ENCODE data around the gene CCDC148.

The CCDC148 gene

GRCh38 chr2:158488442-158489216 is 32.1 kb upstream of the CCDC148 start:
- H2AFZ ChIP-seq (ENCODE audit: low read depth, low read length, severe bottlenecking) = no peak overlapping the region
- H3K9me3 ChIP-seq (ENCODE audit: insufficient read depth, low read length) = no peaks in the 10 kb centered on the region
- H3K79me2 ChIP-seq (ENCODE audit: insufficient read depth, low read length) = no peaks in the 10 kb centered on the region
- TF ChIP-seq EZH2phosphoT487 (conservative IDR thresholded peaks at IDR 0.05; ENCODE audit: low read length) (no peak), CTCF (IDR thresholded peaks at IDR 0.05; ENCODE audit: insufficient read depth, low read length, poor library complexity, severe bottlenecking) (no peak)
- no peak overlapping the region for H3K9ac ChIP-seq (ENCODE audit: low read length)
- no peaks in the 10 kb centered on the region for H4K20me1 ChIP-seq (ENCODE audit: low read depth, low read length)
- H3K27me3 ChIP-seq (ENCODE audit: low read length) = no peaks in the 10 kb centered on the region
- H3F3A ChIP-seq (ENCODE audit: insufficient read depth) = no peaks in the 10 kb centered on the region
- H3K36me3 ChIP-seq (ENCODE audit: low read length) = no peaks in the 10 kb centered on the region
- H3K4me3 ChIP-seq (ENCODE audit: insufficient read depth, low read length, poor library complexity, severe bottlenecking) = no peak overlapping the region
- no peaks in the 10 kb centered on the region for H3K9me2 ChIP-seq (replicated peaks; ENCODE audit: insufficient read depth, low read length)
- H3K4me2 ChIP-seq (ENCODE audit: low read depth, low read length, poor library complexity, severe bottlenecking) = no peak overlapping the region
- H3K27ac ChIP-seq (ENCODE audit: low read depth, low read length) = no peak overlapping the region

DNA sequence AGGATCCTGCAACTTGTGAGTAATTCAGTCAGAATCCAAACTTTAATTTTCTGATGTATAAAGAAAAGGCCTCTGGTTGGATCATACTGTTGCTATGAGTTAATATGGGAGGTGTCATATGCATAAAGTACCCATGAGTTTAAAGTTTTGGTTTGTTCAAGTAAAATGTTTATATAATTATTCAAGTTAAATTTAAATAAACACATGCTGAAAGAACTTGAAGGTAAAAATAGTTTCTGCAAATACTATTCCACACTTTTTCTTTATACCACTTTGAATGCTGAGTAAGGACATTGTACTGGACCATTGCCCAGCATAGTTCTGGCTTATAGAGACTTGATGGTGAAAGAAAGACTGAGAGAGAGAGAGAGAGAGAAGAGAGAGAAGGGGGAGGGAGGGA is 30.9 kb upstream of the CCDC148 start:
- H3K9me3 ChIP-seq (ENCODE audit: insufficient read depth, low read length) = no peaks in the 10 kb centered on the region
- H2AFZ ChIP-seq (ENCODE audit: low read depth, low read length, severe bottlenecking) = no peak overlapping the region
- H4K20me1 ChIP-seq (ENCODE audit: low read depth, low read length) = no peaks in the 10 kb centered on the region
- H3K9ac ChIP-seq (ENCODE audit: low read length) = no peak overlapping the region
- H3K36me3 ChIP-seq (ENCODE audit: low read length) = no peaks in the 10 kb centered on the region
- H3K27ac ChIP-seq (ENCODE audit: low read depth, low read length) = no peak overlapping the region
- no peak overlapping the region for H3K4me3 ChIP-seq (ENCODE audit: insufficient read depth, low read length, poor library complexity, severe bottlenecking)
- TF ChIP-seq CTCF (IDR thresholded peaks at IDR 0.05; ENCODE audit: insufficient read depth, low read length, poor library complexity, severe bottlenecking) (no peak), EZH2phosphoT487 (conservative IDR thresholded peaks at IDR 0.05; ENCODE audit: low read length) (no peak)
- no peaks in the 10 kb centered on the region for H3F3A ChIP-seq (ENCODE audit: insufficient read depth)
- no peak overlapping the region for H3K4me2 ChIP-seq (ENCODE audit: low read depth, low read length, poor library complexity, severe bottlenecking)
- no peaks in the 10 kb centered on the region for H3K27me3 ChIP-seq (ENCODE audit: low read length)
- no peaks in the 10 kb centered on the region for H3K9me2 ChIP-seq (replicated peaks; ENCODE audit: insufficient read depth, low read length)
- no peaks in the 10 kb centered on the region for H3K79me2 ChIP-seq (ENCODE audit: insufficient read depth, low read length)

- Histone ChIP-seq H3K36me3 (ENCODE audit: low read length) (no peaks in the 10 kb centered on the region), H3K9me3 (ENCODE audit: insufficient read depth, low read length) (no peaks in the 10 kb centered on the region), H3K9me2 (replicated peaks; ENCODE audit: insufficient read depth, low read length) (no peaks in the 10 kb centered on the region), H3F3A (ENCODE audit: insufficient read depth) (no peaks in the 10 kb centered on the region), H3K27ac (ENCODE audit: low read depth, low read length) (no peak overlapping the region), H2AFZ (ENCODE audit: low read depth, low read length, severe bottlenecking) (no peak overlapping the region), H3K9ac (ENCODE audit: low read length) (no peak overlapping the region), H3K4me2 (ENCODE audit: low read depth, low read length, poor library complexity, severe bottlenecking) (no peak overlapping the region), H3K4me3 (ENCODE audit: insufficient read depth, low read length, poor library complexity, severe bottlenecking) (no peak overlapping the region), H3K79me2 (ENCODE audit: insufficient read depth, low read length) (no peaks in the 10 kb centered on the region), H4K20me1 (ENCODE audit: low read depth, low read length) (no peaks in the 10 kb centered on the region), H3K27me3 (ENCODE audit: low read length) (no peaks in the 10 kb centered on the region)
- no peak for TF ChIP-seq EZH2phosphoT487 (conservative IDR thresholded peaks at IDR 0.05; ENCODE audit: low read length)
- TF ChIP-seq CTCF (IDR thresholded peaks at IDR 0.05; ENCODE audit: insufficient read depth, low read length, poor library complexity, severe bottlenecking) = no peak
Measured at GRCh38 chr2:158486970-158487325, 30.4 kb upstream of the CCDC148 start.
